Ovary (tissue), 3 donors: ENCODE measurements around the gene SERPINI1.

Experiments used
- POLR2A ChIP-seq: fragments of 450-650 bp; IDR thresholded peaks from one replicate; pipeline ENCODE4 v1.6.1; 2017; ENCODE audit warnings: antibody characterized with exemption, mild to moderate bottlenecking, moderate library complexity
- TF ChIP-seq, protein P1 (sequence below), 3 donors: fragments of 450-650 bp in 2 of 3; fragments of 200-600 bp in 1 of 3; IDR thresholded peaks; one replicate each; pipeline versions ENCODE4 v1.5.1 to v1.8.0; 2016 to 2022; ENCODE audit warnings: antibody characterized with exemption in 3 of 3, mild to moderate bottlenecking in 1 of 3
- donor health status: DM: no; HTN: no; CAD: no.

DNA sequence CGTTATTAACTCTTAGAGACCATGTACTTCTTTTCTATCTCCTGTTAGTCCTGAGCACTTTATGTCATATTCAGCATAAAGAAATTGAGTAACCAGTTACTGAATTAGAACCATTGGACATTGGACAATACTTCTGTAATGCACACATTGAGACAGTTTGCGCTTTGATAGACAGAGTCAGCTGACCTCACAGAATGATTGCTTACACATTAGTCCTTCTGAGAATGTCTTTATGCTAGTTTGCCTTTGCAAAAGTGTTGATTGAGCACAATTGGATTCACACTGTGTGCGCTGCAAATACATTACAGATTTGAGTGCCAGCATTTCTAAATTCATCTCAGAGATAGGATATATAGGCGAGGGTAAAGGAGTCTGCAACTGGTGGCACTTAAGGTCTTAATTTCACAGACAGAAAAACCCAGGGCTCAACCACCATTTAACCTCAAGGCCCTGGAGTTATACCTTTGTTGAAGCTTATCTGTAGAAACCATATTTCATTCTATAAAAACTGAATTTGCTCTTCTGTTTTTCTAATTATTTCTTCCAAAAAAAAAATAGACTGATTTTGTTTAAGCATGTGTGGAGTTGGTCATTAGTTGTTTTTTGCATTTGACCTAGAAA lies 3.8 kb downstream of the SERPINI1 start:
- no peak for TF ChIP-seq POLR2A
- TF ChIP-seq, protein P1, sequence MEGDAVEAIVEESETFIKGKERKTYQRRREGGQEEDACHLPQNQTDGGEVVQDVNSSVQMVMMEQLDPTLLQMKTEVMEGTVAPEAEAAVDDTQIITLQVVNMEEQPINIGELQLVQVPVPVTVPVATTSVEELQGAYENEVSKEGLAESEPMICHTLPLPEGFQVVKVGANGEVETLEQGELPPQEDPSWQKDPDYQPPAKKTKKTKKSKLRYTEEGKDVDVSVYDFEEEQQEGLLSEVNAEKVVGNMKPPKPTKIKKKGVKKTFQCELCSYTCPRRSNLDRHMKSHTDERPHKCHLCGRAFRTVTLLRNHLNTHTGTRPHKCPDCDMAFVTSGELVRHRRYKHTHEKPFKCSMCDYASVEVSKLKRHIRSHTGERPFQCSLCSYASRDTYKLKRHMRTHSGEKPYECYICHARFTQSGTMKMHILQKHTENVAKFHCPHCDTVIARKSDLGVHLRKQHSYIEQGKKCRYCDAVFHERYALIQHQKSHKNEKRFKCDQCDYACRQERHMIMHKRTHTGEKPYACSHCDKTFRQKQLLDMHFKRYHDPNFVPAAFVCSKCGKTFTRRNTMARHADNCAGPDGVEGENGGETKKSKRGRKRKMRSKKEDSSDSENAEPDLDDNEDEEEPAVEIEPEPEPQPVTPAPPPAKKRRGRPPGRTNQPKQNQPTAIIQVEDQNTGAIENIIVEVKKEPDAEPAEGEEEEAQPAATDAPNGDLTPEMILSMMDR (IDR thresholded peaks at IDR 0.05): no peak
